GM12865 (cell line): ENCODE data around the gene FOXRED2.
A peak's percentile ranks its signal among the peaks of the same experiment; 100 is the strongest.

ENCODE experiments used
- DNase-seq: peaks from one replicate; pipeline ENCODE4 v3.0.0; 2010; ENCODE audit warnings: low read depth
- H3K4me3 ChIP-seq: 2 replicates; pipeline ENCODE4 v1.5.1; 2011; ENCODE audit warnings: mild to moderate bottlenecking, low read depth, low read length, control low read depth
- TF ChIP-seq, protein P1 (sequence below): IDR thresholded peaks from 2 replicates; pipeline ENCODE4 v1.5.1; 2011; ENCODE audit warnings: low read length, control low read depth, low read depth, inconsistent platforms; ENCODE audit not compliant: insufficient read depth; ENCODE audit errors: missing control alignments

FOXRED2 gene

DNA sequence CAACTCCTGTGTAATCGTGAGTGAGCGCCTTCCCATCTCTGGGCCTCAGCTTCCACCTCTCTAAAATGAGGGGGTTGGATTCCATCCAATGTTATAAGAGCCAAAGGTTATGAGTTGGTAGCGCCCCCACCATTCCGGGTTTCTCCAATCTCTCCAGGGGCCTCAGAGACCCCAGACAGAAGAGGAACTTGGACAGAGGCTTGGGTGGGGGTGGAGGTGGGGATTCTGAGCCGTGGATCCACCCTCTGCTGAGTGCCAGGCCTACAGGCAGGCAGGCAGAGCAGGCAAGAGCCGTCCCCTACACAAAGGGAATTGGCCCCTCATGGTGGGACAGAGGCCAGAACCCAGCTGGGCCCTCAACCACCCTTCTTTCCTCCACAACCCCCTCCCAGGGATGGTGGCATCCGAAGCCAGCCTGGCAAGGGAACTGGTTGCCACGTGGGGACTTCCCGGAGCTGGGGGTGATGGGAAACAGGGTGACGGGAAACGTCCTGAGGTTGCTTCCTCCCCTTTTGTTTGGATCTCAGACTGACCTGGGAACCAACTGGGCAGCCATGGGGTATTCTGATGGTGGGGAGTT lies 57.2 kb downstream of the FOXRED2 start:
- no peak for DNase-seq
- TF ChIP-seq, protein P1, sequence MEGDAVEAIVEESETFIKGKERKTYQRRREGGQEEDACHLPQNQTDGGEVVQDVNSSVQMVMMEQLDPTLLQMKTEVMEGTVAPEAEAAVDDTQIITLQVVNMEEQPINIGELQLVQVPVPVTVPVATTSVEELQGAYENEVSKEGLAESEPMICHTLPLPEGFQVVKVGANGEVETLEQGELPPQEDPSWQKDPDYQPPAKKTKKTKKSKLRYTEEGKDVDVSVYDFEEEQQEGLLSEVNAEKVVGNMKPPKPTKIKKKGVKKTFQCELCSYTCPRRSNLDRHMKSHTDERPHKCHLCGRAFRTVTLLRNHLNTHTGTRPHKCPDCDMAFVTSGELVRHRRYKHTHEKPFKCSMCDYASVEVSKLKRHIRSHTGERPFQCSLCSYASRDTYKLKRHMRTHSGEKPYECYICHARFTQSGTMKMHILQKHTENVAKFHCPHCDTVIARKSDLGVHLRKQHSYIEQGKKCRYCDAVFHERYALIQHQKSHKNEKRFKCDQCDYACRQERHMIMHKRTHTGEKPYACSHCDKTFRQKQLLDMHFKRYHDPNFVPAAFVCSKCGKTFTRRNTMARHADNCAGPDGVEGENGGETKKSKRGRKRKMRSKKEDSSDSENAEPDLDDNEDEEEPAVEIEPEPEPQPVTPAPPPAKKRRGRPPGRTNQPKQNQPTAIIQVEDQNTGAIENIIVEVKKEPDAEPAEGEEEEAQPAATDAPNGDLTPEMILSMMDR = no peak
- no peak overlapping the region for H3K4me3 ChIP-seq

DNA sequence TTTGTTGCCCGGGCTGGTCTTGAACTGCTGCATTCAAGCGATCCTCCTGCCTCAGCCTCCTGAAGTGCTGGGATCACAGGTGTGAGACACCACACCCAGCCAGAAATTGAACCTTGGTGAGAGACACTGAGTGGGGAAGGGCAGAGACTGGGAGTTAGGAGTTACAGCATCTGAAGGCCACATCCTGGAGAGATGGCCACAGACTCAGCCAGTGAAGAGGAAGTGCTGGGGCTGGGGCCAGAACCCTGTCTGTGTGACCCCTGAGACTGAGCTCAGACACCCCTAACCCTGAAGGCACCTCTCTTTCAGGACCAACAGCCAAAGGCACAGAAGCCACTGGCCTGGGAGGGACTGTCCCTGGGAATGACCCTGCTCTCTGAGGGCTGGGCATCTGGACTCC lies 59.2 kb downstream of the FOXRED2 start:
- DNase-seq = no peak
- no peak overlapping the region for H3K4me3 ChIP-seq
- TF ChIP-seq, protein P1 = no peak

DNA sequence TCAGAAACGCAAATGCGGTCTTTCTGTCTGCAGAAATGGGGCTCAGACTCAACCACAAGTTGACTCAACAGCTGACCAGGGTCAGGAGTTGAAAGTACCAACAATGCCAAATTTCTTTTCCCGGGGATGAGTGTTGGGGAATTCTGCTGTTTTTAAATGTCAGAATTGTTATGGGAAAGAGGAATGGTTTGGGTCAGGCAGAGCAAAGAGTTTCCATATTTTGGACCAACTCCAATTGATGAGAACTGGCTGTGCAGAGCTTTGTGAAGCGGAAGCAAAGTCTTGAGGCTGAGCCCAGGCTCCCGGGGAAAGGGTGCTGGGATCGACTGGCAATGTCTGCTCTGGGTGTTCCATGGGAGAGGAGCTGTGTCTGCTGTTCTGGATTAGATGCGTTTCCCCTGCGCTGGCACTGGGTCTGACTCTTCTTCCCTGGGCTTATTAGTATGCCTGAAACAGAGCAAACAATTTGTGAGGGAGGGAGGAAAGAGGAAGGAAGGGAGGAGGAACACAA lies 61.6 kb downstream of the FOXRED2 start:
- no peak for DNase-seq
- H3K4me3 ChIP-seq = no peak overlapping the region
- TF ChIP-seq, protein P1 = no peak

DNA sequence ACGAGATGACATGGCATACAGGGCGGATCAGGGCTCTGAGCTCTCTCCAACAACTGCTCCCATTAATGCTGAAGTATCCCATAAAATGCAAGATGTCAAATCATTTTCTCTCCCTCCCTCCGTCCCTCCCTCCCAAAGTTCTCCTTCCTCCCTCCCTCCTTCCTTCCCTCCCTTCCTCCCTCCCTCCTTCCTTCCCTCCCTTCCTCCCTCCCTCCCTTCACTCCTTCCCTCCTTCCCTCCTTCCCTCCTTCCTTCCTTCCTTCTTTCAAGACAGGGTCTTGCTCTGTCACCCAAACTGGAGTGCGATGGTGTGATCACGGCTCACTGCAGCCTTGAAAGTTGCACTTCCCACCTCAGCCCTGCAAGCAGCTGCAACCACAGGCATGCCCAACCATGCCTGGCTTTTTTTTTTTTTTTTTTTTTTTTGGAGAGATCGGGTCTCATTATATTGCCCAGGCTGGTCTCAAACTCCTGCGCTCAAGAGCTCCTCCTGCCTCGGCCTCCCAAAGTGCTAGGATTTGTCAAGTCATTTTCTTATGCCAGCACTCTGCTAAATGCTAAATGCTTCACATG lies 63.6 kb downstream of the FOXRED2 start:
- DNase-seq = peak; percentile 40
- H3K4me3 ChIP-seq = no peak overlapping the region
- TF ChIP-seq, protein P1 = no peak

DNA sequence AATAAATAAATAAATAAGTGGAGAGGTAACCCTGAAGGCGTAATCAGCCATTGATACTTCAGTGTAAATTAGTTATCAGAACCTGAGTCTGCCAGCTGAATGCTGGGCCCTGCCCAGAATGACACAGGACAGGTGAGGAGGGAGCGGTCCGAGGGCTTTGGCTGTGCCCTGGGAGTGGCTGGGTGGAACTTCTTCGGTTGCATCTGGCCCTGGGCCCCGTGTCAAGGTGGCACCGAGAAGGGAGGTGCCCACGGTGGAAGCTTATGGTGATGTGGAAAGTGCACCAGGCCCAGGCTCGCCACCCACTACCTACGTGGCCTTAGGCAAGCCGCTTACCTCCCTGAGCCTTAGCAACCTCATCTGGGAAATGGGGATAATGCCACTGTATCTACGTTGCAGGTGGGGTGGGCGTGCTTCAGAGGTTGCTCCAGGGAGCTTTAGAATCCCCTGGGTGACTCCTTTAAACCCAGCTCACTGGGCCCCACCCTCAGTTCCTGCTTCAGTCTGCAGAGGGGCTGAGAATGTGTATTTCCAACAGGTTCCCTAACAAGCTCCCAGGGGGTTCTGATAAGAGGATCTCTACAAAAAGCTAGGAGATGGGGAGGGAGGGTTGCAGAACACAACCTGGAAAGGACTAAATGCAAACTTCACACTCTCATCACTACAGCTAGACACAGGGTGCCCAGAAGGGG lies 64.2 kb downstream of the FOXRED2 start:
- TF ChIP-seq, protein P1 = no peak
- DNase-seq = no peak
- H3K4me3 ChIP-seq = no peak overlapping the region

DNA sequence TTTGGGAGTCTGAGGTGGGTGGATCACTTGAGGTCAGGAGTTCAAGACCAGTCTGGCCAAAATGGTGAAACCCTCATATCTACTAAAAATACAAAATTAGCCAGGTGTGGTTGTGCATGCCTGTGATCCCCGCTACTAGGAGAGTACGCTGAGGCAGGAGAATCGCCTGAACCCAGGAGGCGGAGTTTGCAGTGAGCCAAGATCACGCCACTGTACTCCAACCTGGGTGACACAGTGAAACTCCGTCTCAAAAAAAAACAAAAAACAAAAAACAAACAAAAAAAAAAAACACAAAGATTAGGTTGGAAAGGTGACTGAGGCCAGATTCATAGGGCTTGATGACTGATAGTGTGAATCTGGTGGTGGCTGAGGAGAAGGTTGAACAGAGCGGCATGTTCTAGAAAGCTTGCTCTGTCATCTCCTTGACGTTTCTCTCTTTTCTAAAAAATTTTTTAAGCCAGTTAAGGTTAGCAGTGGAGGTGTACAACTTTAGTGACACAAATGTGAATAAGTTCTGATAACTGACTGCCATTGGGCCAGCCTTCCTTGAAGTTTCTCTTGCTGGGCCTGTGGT lies 66.3 kb downstream of the FOXRED2 start:
- no peak for DNase-seq
- H3K4me3 ChIP-seq = no peak overlapping the region
- TF ChIP-seq, protein P1 = no peak
